Measurements from ENCODE around the gene APOBEC3B.
"Not testable (repeated sequence)": the region's sequence is repeated elsewhere in the genome, so short reads cannot be mapped to it uniquely, and the experiment has no call there.

APOBEC3B gene

DNA sequence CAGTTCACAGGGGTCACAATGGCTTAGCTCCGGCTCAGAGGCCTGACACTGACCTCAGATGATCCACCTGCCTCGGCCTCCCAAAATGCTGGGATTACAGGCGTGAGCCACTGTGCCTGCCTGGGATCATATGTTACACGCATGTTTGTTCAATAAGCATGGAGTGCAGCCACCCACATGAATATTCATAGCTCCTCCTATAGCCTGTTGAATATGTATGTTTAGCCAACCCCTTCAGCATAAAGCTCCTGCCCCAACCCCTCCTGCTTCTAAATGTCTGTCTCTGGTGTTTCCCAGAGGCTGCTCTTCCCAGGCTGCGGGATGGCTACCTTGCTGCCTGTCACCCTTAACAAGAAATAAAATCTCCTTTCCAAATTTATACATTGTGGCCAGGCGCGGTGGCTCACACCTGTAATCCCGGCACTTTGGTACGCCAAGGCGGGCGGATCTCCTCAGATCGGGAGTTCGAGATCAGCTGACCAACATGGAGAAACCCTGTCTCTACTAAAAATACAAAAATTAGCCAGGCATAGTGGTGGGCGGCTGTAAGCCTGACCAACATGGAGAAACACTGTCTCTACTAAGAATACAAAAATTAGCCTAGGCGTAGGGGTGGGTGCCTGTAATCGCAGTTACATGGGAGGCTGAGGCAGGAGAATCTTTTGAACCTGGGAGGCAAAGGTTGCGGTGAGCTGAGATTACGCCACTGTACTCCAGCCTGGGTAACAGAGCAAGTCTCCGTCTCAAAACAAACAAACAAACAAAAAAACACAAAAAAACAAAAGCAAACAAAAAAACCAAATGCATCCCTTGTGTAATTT, 57.4 kb downstream of the APOBEC3B start:
- no peak for DNase-seq

DNA sequence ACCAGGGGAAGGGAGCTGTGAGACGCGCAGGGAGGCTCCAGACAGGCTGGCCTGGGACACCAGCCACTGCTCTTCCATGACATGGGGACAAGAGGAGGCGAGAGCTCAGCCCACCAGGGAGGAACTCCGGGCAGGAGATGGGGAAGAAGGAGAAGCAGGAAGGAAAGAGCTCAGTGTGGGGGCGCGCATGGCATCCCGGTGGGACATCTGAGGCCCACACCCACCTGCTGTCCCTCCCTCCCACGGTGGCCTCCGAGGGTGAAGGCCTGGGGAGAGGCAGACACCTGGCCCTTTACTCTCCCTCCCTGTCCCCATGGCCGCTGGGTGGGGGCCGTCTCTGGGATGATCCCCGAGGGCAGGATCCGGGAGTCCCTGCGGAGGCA, 58.0 kb downstream of the APOBEC3B start:
- not testable (repeated sequence) for DNase-seq

DNA sequence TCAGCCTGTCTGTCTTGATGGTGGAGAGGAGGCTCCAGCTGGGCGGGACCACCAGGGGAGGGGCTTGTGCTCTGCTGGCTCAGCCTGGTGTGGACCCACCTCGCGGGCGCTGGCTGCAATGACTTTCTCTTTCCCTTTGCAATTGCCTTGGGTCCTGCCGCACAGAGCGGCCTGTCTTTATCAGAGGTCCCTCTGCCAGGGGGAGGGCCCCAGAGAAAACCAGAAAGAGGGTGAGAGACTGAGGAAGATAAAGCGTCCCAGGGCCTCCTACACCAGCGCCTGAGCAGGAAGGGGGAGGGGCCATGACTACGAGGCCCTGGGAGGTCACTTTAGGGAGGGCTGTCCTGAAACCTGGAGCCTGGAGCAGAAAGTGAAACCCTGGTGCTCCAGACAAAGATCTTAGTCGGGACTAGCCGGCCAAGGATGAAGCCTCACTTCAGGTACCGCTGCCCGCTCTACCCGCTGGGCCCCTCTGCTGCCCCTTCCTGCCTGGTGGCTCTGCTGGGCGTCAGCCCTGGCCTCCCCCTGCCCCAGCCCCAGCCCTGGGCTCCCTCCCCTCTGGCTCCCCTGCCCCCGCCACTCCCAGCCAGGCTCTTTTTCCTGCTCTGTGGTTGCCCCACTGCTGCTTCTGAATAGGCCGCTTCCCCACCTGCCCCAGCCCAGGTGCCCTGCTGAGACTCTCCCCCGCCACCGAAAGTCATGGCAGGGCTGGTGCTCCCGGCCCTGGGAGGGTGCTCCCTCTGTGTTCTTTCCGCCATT, 58.6 kb downstream of the APOBEC3B start, which contains the start of gene APOBEC3F:
Gene APOBEC3F (plus strand): TSS at position 327 of the 759 bp plus-strand sequence. CDS start 97 bp downstream, at position 424.
- peak; percentile 47 for DNase-seq

DNA sequence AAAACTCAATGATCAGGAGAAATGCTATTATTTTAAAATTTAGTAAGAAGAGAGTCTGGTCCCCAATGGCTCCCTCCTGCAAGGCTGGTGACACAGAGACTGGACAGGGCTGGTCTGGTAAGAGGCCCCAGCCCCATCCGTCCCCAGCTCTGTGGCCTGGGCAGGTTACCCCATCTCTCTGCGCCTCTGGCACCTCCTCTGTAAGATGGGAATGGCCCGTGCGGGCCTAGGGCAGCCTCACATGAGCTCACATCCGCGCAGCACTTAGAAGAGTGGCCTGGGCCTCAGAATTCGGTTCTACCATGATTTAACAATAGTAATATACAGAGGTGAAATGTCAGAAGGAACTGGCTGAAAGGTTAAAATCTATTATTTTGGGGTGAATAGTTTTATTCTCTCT, 59.8 kb downstream of the APOBEC3B start:
- DNase-seq = no peak
